ENCODE results near the gene RGL2.
"Not testable (repeated sequence)": the region's sequence is repeated elsewhere in the genome, so short reads cannot be mapped to it uniquely, and the experiment has no call there.

Gene RGL2

DNA sequence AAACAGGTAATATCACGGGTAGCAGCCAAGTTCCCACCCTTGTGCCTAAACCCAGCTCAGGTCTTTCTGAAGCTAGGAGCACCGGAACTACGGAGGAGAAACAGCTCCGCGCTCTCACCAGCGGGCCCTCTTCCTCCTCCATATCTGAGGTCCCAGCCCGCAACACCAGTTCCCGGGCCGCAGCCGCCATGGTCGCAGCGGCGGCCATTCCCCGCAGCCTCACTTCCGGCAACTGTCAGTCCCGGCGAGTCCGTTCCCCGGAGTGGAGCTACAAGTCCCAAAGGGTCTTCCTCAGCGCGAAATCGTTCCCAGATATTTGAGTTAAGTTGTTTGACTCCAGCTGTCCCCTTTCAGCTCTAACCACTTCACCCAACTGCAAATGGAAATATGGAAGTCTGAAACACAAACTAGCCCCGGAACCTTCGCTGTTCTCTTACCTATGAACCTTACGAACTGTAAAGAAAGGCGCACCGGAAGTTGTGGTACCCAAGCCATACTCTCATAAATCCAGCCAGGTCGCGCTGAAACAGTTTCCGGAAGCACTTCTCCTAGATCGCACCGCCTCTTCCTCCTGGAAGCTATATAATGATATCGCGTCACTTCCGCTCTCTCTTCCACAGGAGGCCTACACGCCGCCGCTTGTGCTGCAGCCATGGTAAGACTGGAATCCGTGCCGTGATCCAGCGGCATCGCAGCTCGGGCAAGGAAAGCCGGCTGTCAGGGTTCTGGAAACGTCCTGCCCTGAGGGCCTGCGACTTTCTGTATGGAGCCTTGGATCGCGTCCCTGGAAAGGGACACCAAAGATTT, 27.1 kb downstream of the RGL2 start, which contains the start of the genes RPS18 and VPS52:
TSS of gene RPS18 (plus strand) at position 608 of the 807 bp plus-strand sequence. CDS start at position 653, 45 bp downstream.
TSS of gene VPS52 (minus strand) at position 409 of the 807 bp plus-strand sequence. CDS start at position 208, 201 bp downstream.
- DNase-seq, result peak; percentile 98

- peak in 1 of 2 experiments; percentile 52 for DNase-seq
Observed at GRCh38 chr6:33271117-33271467, 27.6 kb downstream of the RGL2 start.

DNA sequence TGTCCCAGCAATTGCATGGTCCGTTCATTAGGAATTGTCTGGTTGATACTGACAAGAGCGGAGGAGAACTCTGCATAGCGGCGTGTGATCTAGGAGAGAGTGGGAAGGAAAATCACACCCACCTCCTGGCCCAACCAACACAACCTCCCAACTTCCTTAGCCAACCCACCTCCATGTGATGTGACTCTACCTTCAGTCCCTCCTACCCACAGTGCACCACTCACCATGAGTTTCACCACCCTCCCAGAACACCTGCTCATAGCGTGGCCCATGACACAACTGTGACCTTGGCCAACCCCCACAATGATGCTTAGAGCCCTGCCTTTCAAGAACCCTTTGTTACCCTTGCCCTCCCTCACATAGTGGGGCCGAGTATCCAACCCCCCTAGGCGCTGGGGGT, 34.7 kb downstream of the RGL2 start:
- no peak for DNase-seq

DNA sequence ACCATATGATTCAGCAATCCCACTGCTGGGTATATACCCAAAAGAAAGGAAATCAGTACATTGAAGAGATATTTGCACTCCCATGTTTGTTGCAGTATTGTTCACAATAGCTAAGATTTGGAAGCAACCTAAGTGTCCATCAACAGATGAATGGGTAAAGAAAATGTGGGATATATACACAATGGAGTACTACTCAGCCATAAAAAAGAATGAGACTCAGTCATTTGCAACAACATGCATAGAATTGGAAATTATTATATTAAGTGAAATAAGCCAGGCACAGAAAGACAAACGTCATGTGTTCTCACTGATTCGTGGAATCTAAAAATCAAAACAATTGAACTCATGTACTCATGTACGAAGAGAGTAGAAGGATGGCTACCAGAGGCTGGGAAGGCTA, 36.3 kb downstream of the RGL2 start:
- not testable (repeated sequence) for DNase-seq

GRCh38 chr6:33259032-33259431, 39.7 kb downstream of the RGL2 start:
- no peak for DNase-seq

DNA sequence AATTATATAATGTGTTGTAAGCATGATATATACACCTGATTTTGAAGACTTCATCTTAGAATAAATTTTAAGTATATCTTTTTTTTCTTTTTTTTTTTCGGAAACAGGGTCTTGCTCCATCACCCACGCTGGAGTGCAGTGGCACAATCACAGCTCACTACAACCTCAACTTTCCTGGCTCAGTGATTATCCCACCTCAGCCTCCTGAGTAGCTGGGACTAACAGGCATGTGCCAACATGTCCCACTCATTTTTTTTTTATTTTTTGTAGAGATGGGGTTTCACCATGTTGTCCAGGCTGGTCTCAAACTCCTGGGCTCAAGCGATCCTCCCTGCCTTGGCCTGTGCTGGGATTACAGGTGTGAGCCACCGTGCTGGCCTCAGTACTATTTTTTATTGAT, 44.2 kb downstream of the RGL2 start:
- DNase-seq, result no peak

GRCh38 chr6:33252759-33253158, 46.0 kb downstream of the RGL2 start:
- no peak for DNase-seq

GRCh38 chr6:33251395-33252012, 47.2 kb downstream of the RGL2 start:
- DNase-seq, result no peak

DNA sequence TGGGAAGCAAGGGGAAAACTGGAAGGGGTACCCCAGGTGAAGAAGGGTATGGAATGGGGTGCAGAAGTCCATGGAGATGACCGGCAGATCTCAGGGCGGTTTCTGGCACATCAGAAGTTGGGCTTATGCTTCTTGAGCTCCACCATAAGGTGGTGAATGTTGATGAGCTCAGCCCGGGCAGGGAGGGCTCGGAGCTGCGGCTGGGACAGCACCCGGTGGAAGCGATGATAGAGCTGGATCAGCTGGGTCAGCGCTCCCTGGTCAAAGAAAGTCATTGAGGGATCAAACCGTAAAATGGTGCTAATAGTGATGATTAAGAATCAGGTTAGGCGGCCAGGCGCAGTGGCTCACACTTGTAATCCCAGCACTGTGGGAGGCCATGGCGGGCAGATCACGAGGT, 48.0 kb downstream of the RGL2 start:
- no peak for DNase-seq

GRCh38 chr6:33249732-33250630, 48.8 kb downstream of the RGL2 start:
- peak in 1 of 2 experiments; percentile 10 for DNase-seq

DNA sequence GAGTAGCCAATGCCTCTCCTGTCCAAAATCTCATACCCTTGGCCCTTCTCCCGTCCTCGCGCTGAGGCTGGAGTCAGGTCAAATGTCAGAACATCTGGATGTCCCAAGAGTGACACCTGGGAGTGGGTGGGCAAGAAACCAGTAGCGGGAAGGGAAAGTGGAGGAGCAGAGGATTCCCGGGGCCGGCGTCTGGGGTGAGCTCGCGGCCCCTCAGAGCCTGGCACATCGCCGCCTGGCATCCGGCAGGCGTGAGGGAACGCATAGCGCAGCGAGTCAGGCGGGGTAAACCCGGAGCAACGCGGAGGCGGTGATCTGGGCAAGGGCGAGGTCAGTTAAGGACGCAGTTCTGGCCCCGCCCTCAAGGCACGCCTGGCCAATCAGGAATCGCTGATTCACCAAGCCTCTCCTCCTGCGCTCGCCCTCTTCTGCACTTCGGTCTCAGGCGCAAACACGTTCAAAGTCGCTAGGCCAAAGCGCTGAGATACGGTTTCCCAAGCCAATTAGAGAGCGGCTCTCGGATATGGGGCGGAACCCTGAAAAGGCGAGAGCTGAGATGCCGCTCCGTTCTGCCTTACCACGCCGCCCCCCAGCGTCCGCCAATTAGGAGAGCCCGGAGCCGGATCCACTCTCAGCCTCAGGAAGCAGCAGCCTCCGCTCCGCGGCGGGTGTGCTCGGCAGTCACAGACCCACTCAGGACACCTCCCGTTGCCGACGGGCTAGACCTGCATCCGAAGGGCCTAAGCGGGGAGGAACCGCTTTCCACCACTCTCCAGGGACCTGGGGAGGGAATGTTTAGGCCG, 49.6 kb downstream of the RGL2 start:
- DNase-seq, result peak; percentile 99

- peak in 1 of 2 experiments; percentile 62 for DNase-seq
Observed at GRCh38 chr6:33248643-33248931, 50.2 kb downstream of the RGL2 start.

DNA sequence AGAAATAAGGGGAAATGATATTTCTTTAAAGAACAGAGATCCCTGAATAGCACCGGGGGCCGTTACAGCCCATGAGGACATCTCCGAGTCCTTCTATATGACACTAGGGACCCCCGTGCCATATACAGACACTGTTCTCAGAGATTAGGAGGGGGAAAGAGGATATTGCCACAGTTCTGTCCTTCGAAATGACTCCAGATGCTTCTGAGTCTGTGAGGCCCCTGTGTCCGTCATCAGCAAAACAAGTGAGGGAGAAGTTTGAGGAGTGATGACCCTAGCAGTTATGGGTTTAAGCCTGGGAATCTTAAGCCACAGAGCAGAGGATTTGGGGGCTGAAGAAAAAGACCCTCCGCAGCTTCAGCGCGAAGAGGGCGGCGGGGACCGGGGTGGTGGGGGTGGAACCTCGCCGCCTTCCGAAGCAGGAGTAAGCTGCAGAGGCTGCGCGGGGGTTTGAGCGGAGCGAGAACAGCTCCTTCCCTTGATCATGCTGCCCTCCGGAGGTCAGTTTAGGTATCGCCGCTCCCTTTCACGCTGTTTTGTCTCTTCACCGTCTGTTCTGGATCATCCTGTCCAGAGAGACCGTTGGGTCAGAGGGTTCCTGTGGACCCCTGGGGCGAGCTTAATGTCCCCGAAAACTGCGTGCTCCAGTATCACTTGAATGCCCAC, 50.6 kb downstream of the RGL2 start:
- peak; percentile 78 to 89 for DNase-seq

GRCh38 chr6:33243476-33243875, 55.3 kb downstream of the RGL2 start:
- DNase-seq, result no peak

- DNase-seq, result no peak
Observed at GRCh38 chr6:33241968-33242367, 56.8 kb downstream of the RGL2 start.
